HG02943 (cell line): Measurements from ENCODE around the gene CPT1A.

Experiments used
- ATAC-seq: cut with Tn5 transposase; IDR thresholded peaks from one replicate; pipeline ENCODE4 v1.9.1; 2021; ENCODE audit warnings: mild to moderate bottlenecking, low read depth, moderate library complexity; ENCODE audit not compliant: unreplicated experiment

CPT1A gene

DNA sequence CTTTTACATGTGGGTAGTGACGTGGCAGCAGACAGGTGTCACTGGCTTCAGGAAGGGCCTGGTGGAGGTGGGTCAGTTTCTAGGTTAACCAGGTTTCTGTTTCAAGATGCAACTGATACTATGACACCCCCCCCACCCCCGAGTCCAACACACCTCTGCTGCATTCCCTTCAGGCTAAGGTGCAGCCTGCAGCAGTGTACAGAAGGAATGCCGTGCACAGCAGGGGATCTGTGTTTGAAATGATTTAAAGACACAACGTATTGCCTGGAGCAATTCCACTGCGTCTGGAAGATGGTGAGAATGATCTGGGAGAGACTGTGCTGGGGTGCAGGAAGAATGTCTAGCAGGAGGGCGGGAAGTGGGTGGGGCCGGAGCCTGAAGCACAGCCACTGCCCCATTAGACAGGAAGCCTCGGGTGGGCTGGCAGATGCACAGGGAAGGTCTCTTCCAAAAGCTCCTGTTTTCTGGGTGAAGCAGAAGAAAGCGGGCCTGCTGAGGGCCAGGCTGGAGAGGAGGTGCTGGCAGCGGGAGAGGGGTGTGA, 78.5 kb downstream of the CPT1A start:
- ATAC-seq: no peak

- ATAC-seq: no peak
These were observed 79.2 kb downstream of the CPT1A start for GRCh38 chr11:68762481-68762880.

DNA sequence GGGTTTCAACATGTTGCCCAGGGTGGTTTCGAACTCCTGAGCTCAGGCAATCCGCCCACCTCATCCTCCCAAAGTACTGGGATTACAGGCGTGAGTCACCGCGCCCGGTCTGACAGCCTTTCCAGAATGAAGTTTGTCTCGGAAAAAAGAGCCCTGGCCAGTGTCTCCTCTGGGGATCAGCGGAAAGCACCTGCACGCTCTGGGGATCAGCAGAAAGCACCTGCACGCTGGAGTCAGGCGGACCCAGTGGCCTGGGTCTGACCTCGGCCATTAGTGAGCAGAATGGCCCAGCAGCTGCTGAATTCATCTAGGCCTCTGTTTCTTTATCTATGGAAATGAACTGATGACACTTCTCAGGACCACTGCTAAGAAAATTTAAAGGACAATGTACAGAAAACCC, 79.9 kb downstream of the CPT1A start:
- ATAC-seq: no peak

DNA sequence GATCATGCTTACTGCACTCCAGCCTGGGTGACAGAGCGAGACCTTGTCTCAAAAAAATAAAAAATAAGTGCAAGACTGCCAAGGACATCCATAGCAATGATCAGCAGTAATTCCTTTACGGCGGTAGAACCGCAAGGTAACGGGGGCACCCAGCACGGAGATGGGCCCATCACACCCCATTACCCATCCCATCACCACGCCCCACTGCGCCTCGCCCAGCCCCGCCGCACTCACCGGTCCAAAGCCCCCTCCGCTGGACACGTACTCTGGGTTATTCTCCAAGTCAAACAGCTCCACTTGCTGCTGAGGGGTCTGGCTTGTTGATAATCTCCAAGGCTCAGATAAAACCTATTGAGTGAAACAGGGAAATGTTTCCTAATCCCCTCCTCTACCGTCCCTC, 81.7 kb downstream of the CPT1A start:
- no peak for ATAC-seq

DNA sequence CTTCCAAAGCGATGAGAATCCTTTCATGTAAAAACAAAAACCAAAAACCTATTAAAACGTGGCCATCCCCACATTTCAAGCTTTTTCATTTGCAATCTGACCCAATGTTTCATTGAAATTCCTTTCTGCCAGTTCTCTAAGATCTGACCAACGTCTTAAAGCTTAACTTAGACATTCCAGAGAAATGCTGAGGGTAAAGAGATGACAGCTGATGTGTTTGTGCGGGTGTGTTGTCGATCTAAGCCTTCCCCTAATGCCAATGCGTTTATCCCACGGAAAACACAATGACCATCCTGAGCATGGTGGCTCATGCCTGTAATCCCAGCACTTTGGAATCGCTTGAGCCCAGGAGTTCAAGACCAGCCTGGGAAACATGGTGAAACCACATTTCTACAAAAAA, 84.0 kb downstream of the CPT1A start:
- ATAC-seq: no peak

DNA sequence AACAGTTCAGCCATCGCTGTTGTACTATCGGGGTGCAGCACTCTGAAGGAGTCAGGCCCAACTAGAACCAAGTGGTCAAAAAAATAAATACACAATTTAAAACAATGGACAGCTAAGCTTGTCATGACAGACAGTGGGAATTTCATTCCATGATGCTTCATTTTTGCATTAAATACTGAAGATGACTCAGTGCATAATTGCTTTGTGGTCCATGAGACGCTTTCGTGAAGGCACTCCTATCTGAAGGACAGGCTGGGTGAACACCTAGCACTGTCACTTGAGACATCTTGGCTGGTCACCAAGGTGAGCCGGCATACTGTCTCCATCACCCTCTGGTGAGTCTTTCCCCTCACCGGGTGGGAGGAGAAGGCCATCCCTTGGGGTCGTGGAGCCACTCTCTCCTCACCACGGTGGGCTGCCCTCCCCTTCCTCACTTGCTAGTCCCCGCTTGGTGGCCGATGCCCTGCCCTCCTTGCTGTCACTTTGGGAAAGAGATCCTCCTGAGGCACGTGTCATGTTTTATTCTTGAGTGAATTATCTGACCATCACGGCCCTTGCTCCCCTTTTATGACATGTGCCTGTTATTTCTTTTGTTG, 85.4 kb downstream of the CPT1A start:
- no peak for ATAC-seq

DNA sequence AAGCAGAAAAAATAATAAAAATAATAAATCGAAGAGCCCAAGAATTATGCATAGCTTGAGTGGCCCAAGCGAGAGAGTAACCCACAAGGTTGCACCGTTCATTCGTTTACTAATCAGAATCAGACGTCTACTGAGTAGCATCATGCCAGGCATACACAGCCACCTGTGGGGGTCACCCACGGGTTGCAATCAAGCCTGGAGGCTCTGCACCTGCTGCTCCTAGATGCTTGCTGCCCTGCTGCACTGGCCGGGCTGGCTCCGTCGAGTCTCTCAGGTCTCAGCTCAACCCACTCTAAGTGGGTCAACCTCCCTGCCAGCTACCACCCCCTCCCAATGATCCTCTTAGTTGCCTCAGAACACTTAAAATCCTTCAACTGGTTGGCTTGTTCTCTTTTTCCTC, 88.4 kb downstream of the CPT1A start:
- no peak for ATAC-seq

DNA sequence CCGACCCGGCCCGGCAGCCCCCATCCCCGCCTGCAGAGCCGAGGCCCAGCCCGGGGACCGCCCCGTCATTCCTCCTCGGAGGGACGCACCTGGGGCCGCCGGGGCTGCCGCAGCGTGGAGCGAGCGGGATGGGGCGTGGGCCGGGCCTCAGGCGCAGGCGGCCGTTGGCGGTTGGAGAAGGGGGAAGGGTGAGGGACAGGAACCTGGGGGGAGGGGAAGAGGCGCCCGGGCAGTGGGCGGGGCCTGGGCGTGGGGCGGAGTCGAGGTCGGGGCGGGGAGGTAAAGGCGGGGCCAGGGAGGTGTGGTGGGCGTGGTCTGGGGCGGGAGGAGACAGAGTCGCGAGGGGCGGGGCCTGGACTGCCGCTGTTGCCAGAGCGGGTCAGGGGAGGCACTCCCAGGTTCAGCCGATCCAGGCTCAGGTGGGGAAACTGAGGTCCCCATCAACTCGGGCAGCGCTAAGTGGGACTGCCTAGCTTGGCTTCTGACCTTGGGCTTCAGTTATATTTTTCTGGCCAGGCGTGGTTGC, 90.3 kb downstream of the CPT1A start, which contains the start of gene TESMIN:
TESMIN (minus strand) TSS at position 190 of the 526 bp plus-strand sequence. CDS start 860 bp downstream, outside the sequence.
- no peak for ATAC-seq

- ATAC-seq: no peak
These were observed 90.8 kb downstream of the CPT1A start for GRCh38 chr11:68751004-68751325.

DNA sequence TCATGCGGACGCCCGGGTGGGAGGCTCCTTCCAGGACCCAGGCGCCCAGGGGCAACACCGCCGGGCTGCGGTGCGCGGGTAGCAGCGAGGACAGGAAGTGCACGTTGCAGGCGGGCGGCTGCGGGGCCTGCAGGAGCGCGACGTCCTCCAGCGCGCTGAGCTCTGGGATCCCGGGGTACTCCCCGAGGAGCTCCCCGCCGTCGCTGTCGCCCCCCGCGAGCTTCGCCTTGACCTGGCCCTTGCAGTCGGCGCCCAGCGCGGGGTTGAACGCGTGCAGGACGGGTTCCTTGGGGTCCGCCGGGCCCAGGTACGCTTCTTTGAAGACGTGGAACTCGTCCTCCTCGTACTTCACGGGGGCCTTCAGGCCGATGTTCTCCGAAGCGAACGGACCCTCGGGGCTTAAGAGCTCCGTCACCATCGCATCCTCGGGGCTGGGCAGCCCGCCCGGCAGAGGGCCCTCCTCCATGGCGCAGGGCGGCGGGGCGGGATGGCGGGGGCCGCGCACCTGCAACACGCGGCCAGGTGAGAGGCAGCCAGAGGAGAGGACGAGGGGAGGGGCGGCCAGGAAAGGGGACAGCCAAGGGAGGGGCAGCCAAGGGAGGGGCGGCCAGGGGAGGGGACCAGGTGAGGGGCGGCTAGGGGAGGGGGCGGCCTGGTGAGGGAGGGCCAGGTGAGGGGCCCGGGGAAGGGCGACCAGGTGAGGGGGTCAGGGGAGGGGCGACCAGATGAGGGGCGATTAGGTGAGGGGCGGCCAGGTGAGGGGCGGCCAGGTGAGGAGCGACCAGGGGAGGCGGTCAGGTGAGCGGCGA, 91.3 kb downstream of the CPT1A start:
- ATAC-seq: no peak

DNA sequence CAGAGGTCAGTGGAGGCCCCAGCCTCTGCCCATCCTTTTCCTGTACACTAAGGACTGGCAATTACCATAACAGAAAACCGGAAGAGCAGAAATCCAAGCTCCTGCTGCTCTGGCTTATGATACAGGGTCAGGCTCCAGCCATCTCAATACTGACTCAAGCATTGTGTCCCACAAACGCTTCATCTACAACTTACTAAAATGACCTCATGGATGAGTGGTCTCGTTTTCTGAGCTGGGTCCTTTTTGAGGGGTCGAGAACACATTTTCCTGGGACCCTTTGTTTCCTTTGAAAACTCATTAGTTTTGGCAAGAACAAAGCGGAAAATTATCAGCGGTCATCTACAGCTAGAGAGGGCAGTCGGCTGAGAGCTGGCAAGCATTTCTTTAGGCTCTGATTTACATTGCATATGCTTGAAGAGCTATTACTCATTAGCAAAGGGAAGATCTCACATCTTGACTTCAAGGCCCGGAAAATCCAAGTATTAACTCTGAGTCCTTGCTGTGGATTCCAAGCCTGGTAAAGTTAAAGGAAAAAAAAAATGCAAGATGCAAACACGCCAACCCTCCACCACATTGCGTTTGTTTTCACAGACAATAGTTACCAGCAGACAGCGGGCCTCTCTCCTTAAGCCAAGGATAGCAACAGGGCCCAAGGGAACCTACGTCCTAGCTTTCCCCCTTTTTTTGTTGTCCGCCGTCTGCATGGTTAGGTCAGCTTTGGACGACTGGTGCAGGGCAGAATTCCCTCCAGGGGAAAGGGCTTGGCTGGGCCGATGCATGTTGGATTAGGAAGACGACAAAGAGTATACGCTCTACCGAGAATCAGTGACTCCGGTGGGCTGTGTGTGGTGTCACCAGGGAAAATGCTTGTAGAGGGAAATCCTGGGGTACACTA, 92.2 kb downstream of the CPT1A start:
- ATAC-seq: no peak

GRCh38 chr11:68748061-68748460, 93.7 kb downstream of the CPT1A start:
- ATAC-seq: no peak

GRCh38 chr11:68743539-68743938, 98.2 kb downstream of the CPT1A start:
- ATAC-seq: no peak

DNA sequence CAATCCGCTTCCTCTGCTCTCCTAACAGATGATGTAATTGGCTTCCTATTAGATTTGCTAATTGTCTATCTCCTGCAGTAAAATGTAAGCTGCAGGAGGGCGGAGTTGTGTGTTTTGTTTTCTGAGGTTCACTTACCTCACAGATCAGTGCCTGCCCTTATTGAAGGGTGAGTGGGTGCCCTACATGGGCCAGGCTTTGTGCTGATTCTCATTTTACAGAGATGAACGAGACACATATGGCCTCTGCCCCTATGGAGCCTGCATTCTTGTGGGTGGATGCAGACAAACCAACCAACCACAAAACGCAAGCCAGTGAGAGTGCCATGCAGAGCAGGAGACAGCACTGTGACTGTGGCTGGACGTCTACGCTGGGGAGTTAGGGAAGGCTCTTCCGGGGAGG, 100.3 kb downstream of the CPT1A start:
- ATAC-seq: no peak

DNA sequence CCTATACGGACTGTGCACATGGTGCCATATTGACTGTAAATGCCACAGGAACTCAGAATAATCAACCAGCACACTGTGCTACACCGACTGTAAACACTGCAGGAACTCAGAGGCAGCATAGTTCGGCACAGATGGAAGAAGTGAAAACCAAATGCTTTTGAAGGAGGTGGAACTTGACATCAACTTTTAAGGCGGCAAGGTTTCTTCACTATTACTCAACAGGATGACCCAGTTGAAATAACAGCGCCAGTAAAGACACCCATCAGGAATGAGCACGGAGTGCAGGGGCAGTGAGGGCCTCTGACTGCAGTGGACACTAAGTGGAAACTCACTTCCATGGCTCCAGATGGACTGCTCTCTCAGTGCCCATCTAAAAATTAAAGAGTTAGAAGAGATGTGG, 106.1 kb downstream of the CPT1A start:
- ATAC-seq: no peak

- no peak for ATAC-seq
These were observed 106.6 kb downstream of the CPT1A start for GRCh38 chr11:68735125-68735524.

DNA sequence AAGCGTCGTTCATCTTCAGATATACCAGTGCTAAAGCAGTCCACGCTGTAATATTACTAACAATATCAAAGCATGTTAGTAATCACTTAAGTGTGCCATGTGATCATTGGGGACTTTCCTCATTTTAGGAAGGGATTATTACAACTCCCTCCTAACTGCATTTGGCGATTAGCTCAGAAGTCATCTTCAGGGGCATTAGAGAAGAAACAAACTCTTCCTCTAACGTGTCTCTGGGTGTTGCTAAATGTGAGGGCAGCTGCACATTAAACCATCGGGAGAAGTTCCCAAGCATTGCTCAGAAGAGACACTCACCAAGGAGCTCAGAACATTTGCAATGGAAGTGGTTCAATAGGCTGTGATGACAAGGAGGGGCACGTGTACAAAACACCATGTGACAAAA, 107.6 kb downstream of the CPT1A start:
- no peak for ATAC-seq

DNA sequence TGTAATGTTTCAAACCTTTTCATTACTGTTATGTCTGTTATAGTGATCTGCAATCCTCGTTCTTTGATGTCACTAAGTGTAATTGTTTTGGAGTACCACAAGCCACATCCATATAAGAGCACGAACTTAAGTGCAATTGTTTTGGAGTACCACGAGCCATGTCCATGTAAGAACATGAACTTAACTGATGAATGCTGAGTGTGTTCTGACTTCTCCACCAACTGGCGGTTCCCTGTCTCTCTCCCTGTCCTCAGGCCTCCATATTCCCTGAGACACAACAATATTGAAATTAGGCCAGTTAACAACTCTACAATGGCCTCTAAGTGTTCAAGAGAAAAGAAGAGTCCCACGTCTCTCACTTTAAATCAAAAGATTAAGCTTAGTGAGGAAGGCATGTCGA, 113.9 kb downstream of the CPT1A start:
- ATAC-seq: no peak

DNA sequence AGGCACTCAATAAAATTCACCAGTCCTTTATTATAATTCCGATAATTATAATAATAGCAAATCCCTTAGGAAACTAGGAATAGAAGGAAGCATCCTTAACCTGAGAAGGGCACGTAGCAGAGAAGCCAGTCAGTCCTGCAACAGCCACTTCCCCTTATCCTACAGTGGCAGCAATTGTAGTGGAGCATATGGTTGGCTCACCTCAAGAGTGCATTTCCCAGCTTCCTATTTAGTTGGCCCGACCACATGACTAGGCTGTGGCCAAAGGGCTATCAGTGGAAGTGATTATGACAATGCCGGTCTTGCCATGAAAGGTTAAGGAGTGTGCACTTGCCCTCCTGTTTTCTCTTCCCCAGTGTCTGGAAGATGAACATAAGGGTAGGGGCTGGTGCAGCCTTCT, 117.4 kb downstream of the CPT1A start:
- no peak for ATAC-seq

- no peak for ATAC-seq
These were observed 119.6 kb downstream of the CPT1A start for GRCh38 chr11:68722143-68722542.

- ATAC-seq: no peak
These were observed 120.6 kb downstream of the CPT1A start for GRCh38 chr11:68721075-68721474.
